Left lung (tissue), 10 donors: ENCODE data around the gene HIRIP3. TPM values are rescaled to one million over a fixed set of nuclear protein-coding genes. Genes with fewer than 3 reads are reported as not detected.

Experiments used
- ATAC-seq: fragments of 200-7000 bp; cut with Tn5 transposase; one replicate; pipeline ENCODE4 v1.9.1; 2020; ENCODE audit warnings: moderate library complexity
- DNase-seq, 4 donors: peaks; one replicate each; pipeline ENCODE4 v3.0.0-alpha.2; 2013 to 2020
- H3K27ac ChIP-seq, 2 donors: fragments of 200-600 bp; sonication (generic) in 1 of 2; one replicate each; pipeline versions ENCODE4 v1.5.0 to v1.8.0; 2020 to 2021
- H3K27me3 ChIP-seq, 2 donors: fragments of 200-600 bp; sonication (generic) in 1 of 2; one replicate each; pipeline versions ENCODE4 v1.5.0 to v1.8.0; 2020 to 2021
- H3K36me3 ChIP-seq, 2 donors: fragments of 200-600 bp; sonication (generic) in 1 of 2; one replicate each; pipeline versions ENCODE4 v1.5.0 to v1.8.0; 2020 to 2021
- H3K4me1 ChIP-seq, 2 donors: fragments of 200-600 bp; one replicate each; pipeline ENCODE4 v1.8.0; 2021
- H3K4me3 ChIP-seq, 2 donors: fragments of 200-600 bp; sonication (generic) in 1 of 2; one replicate each; pipeline versions ENCODE4 v1.5.0 to v1.8.0; 2020 to 2021; ENCODE audit warnings: mild to moderate bottlenecking in 1 of 2
- H3K9me3 ChIP-seq, 2 donors: fragments of 200-600 bp; sonication (generic) in 1 of 2; one replicate each; pipeline versions ENCODE4 v1.5.0 to v1.8.0; 2020 to 2021
- intact Hi-C, 2 donors: fragments of 100-400 bp; cut with DNase I; formaldehyde crosslinking; loops; one replicate each; pipeline versions ENCODE4 v1.11.2 to v1.14.2; 2022
- polyA plus RNA-seq, 6 donors: library from polyadenylated mRNA; unstranded; fragments of 120-200 nt; gene quantifications; one replicate each; pipeline ENCODE4 v1.2.1, GENCODE V29; 2013; ENCODE audit not compliant: insufficient read length in 6 of 6
- total RNA-seq, 2 donors: library from RNA; stranded (reverse); fragmentation: NEBNext Ultra II Directional; extraction: Animal tissue kit (Norgen Biotek cat#: 25700); gene quantifications; one replicate each; pipeline ENCODE4 v1.2.1, GENCODE V29; 2021
- TF ChIP-seq, protein P1 (sequence below), 2 donors: fragments of 200-600 bp; sonication (generic) in 1 of 2; IDR thresholded peaks; one replicate each; pipeline versions ENCODE4 v1.5.0 to v1.8.0; 2021; ENCODE audit warnings: antibody characterized with exemption in 2 of 2
- donor health status: DM: no; HTN: yes; CAD: no.
- donor health status: DM: no; HTN: no; CAD: no.

Gene HIRIP3
- total and polyA plus RNA-seq, 8 donors, result 14.4 to 20.7 (median 18.1) TPM

GRCh38 chr16:29986231-29986630 lies 9.2 kb downstream of the HIRIP3 start:
- intact Hi-C loops, result no loop called here
- Histone ChIP-seq H3K4me1 (peaks cover 15 to 24% of the 10 kb centered on the region in 2 donors), H3K36me3 (peaks cover 16 to 100% of the 10 kb centered on the region in 2 donors), H3K27ac (no peak overlapping the region), H3K4me3 (no peak overlapping the region), H3K9me3 (no peaks in the 10 kb centered on the region), H3K27me3 (no peaks in the 10 kb centered on the region)
- TF ChIP-seq, protein P1, sequence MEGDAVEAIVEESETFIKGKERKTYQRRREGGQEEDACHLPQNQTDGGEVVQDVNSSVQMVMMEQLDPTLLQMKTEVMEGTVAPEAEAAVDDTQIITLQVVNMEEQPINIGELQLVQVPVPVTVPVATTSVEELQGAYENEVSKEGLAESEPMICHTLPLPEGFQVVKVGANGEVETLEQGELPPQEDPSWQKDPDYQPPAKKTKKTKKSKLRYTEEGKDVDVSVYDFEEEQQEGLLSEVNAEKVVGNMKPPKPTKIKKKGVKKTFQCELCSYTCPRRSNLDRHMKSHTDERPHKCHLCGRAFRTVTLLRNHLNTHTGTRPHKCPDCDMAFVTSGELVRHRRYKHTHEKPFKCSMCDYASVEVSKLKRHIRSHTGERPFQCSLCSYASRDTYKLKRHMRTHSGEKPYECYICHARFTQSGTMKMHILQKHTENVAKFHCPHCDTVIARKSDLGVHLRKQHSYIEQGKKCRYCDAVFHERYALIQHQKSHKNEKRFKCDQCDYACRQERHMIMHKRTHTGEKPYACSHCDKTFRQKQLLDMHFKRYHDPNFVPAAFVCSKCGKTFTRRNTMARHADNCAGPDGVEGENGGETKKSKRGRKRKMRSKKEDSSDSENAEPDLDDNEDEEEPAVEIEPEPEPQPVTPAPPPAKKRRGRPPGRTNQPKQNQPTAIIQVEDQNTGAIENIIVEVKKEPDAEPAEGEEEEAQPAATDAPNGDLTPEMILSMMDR (IDR thresholded peaks at IDR 0.05), result no peak
- DNase-seq (no peak), ATAC-seq (no peak)

DNA sequence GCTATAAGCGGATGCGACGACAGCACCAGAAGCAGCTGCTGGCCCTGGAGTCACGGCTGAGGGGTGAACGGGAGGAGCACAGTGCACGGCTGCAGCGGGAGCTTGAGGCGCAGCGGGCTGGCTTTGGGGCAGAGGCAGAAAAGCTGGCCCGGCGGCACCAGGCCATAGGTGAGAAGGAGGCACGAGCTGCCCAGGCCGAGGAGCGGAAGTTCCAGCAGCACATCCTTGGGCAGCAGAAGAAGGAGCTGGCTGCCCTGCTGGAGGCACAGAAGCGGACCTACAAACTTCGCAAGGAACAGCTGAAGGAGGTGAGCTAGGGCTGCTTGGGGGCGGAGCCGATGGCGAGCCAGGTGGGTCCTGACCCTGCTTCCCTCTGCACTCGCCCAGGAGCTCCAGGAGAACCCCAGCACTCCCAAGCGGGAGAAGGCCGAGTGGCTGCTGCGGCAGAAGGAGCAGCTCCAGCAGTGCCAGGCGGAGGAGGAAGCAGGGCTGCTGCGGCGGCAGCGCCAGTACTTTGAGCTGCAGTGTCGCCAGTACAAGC lies 10.1 kb downstream of the HIRIP3 start:
- no peaks in the 10 kb centered on the region for H3K9me3 ChIP-seq
- ATAC-seq (no peak), DNase-seq (peak in 1 of 4 donors; percentile 70)
- H3K36me3 ChIP-seq, result peaks cover 16 to 100% of the 10 kb centered on the region in 2 donors
- H3K27ac ChIP-seq, result peak overlapping the region in 1 of 2 donors; percentile 26
- H3K4me3 ChIP-seq, result no peak overlapping the region
- intact Hi-C loops, result no loop called here
- H3K27me3 ChIP-seq, result no peaks in the 10 kb centered on the region
- TF ChIP-seq, protein P1 (IDR thresholded peaks at IDR 0.05), result no peak
- peaks cover 7 to 24% of the 10 kb centered on the region in 2 donors for H3K4me1 ChIP-seq

GRCh38 chr16:29984764-29985147 lies 10.7 kb downstream of the HIRIP3 start:
- no peak for DNase-seq
- TF ChIP-seq, protein P1 (IDR thresholded peaks at IDR 0.05), result no peak
- peaks cover 5 to 24% of the 10 kb centered on the region in 2 donors for H3K4me1 ChIP-seq
- H3K27ac ChIP-seq, result peak overlapping the region; percentile 26 to 39
- H3K9me3 ChIP-seq, result no peaks in the 10 kb centered on the region
- peaks cover 16 to 100% of the 10 kb centered on the region in 2 donors for H3K36me3 ChIP-seq
- H3K4me3 ChIP-seq, result no peak overlapping the region
- ATAC-seq, result no peak
- H3K27me3 ChIP-seq, result no peaks in the 10 kb centered on the region
- intact Hi-C loops, result no loop called here

- peaks cover 5 to 24% of the 10 kb centered on the region in 2 donors for H3K4me1 ChIP-seq
These were observed 11.2 kb downstream of the HIRIP3 start for GRCh38 chr16:29984137-29984763.

More at GRCh38 chr16:29984137-29984763, 11.2 kb downstream of the HIRIP3 start:
- ATAC-seq (peak; percentile 68), DNase-seq (peak in 1 of 4 donors; percentile 61)
- TF ChIP-seq, protein P1 (IDR thresholded peaks at IDR 0.05), result no peak
- Histone ChIP-seq H3K27ac (peak overlapping the region; percentile 39 to 79), H3K4me3 (no peak overlapping the region), H3K27me3 (no peaks in the 10 kb centered on the region), H3K36me3 (peaks cover 16 to 100% of the 10 kb centered on the region in 2 donors), H3K9me3 (no peaks in the 10 kb centered on the region)
- intact Hi-C loops, result no loop called here
